Measurements from ENCODE around the gene XAGE1A.
"Not testable (repeated sequence)": the region's sequence is repeated elsewhere in the genome, so short reads cannot be mapped to it uniquely, and the experiment has no call there.

XAGE1A gene, protein sequence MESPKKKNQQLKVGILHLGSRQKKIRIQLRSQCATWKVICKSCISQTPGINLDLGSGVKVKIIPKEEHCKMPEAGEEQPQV

DNA sequence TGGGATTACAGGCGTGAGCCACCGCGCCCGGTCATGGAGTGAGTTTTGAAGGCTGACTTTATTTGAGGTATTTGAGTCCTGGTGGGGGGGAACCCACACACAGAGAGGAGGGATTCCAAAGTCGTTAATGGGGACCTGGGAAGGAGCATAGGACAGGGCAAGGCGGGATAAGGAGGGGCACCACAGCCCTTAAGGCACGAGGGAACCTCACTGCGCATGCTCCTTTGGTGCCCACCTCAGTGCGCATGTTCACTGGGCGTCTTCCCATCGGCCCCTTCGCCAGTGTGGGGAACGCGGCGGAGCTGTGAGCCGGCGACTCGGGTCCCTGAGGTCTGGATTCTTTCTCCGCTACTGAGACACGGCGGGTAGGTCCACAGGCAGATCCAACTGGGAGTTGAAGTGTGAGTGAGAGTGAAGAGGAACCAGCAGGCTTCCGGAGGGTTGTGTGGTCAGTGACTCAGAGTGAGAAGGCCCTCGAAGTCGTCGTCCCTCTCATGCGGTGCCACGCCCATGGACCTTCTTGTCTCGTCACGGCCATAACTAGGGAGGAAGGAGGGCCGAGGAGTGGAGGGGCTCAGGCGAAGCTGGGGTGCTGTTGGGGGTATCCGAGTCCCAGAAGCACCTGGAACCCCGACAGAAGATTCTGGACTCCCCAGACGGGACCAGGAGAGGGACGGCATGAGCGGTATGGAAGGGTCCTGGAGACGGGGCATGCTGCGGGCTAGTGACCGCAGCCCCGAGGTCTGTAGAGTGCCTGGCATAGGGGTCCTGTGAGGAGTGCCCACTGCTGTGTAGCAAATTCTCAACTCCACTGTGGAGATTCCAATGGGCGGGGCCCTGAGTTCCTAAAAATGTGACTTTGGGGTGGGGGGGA lies at the start of gene XAGE1A:
Gene XAGE1A, plus strand, starts transcription at position 264 of the 874 bp plus-strand sequence. CDS start 1,554 bp downstream, outside the sequence.
- not testable (repeated sequence) for DNase-seq

DNA sequence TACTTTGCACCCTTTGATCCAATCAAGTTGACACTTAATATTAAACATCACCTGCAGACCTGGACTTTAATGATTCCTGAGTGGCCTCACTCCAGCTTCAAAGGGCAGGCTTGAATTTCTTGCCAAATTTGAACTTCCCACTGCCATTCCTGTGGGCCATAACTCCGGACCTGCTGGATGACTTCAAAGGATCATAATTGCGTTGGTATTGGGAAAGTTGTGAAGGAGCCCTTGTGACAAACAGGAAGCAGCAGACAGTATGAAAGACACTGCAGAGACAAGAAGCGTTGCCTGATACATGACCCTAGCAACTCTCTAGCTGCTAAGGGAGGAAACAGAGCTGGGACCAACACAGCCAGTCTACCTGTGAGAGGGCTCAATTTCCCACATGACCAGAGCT lies 43.6 kb upstream of the XAGE1A start:
- DNase-seq = not testable (repeated sequence)

DNA sequence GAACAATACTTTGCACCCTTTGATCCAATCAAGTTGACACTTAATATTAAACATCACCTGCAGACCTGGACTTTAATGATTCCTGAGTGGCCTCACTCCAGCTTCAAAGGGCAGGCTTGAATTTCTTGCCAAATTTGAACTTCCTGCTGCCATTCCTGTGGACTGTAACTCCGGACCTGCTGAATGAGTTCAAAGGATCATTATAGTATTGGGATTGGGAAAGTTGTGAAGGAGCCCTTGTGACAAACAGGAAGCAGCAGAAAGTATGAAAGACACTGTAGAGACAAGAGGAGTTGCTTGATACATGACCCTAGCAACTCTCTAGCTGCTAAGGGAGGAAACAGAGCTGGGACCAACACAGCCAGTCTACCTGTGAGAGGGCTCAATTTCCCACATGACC lies 24.3 kb upstream of the XAGE1A start:
- not testable (repeated sequence) for DNase-seq

DNA sequence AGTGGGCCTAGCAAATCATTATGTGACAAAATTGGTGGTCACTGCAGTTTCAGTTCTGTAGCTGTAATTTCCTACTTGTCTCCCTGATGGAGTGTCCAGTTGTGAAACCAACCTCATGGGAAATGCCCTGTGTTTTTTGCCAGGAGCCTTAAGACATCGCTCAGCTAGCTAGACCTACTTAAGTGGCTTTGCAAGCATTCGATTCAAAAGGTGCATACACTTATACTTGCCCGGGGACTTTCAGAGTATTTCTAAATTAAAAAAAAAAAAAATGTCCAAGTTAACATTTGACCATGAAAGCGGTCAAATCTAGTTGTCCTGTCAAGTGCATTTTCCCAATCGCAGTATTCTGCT lies 788 bp downstream of the XAGE1A start:
- not testable (repeated sequence) for DNase-seq

DNA sequence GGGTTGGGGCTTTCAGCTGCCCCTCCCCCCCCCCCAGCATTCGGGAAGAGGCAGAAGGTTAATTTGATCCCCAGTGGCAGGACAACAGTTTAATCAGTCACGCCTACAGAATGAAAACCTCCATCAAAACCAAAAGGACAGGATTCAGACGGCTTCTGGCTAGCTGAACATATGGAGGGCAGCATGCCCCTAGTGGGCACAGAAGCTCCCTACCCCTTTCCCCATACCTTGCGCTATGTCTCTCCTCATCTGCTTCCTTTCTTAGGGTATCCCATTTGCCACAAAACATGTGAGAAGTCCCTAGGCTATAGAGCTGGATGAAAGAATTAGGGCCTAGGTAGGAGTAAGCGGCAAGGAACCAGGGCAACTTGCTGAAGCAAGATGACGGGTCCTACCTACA lies 5.8 kb downstream of the XAGE1A start:
- not testable (repeated sequence) for DNase-seq

DNA sequence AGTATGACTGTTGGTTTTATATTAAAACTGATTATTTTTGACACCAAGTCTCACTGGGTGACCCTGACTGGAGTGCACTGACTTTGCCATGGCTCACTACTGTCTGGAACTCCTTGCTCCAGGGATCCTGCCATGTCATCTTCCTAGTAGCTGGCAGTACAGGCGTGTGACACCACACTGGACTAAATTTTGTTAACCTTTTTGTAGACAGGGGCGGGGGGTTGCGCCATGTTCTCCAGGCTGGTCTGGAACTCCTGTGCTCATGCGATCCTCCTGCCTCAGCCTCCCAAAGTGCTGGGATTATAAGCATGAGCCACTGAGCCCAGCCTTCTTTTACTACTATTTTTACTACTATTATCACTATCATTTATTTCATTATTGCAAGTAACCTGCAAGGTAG lies 8.9 kb downstream of the XAGE1A start:
- DNase-seq = no peak

DNA sequence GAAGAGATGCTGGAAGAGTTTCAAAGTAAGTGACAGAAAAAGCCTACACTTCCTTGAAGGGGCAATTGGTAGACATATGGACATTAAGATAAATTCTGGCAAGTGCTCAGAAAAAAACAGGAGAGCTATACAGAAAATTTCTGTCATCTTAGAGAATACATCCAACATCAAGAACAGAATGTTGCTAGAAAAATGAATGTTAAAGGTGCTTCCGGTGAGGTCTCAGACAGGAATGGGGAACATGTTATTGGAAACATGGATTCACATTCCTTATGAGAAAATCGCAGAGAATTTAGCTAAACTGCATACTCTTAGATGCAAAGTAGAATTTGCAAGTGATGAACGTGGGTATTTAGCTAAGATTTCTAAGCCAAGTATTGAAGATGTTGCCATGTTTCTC lies 11.7 kb downstream of the XAGE1A start:
- no peak for DNase-seq

DNA sequence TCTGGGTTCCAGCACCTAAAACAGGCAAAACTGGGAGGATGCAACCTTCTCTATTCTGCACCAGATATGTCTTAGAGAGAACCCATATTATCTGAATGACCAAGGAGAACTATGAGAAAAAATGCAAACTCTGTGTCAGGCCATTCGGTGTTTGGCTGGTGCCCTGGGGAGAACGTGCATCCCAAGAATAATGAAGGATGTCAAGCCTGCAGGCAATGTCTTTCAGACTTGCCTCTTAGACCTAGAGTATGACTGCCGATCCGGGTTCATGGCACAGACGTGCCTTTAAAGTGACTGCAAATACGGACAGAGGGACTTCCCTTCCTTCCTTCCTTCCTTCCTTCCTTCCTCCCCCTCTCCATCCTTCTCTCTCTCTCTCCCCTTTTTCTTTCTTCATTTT lies 14.3 kb downstream of the XAGE1A start:
- DNase-seq = no peak

DNA sequence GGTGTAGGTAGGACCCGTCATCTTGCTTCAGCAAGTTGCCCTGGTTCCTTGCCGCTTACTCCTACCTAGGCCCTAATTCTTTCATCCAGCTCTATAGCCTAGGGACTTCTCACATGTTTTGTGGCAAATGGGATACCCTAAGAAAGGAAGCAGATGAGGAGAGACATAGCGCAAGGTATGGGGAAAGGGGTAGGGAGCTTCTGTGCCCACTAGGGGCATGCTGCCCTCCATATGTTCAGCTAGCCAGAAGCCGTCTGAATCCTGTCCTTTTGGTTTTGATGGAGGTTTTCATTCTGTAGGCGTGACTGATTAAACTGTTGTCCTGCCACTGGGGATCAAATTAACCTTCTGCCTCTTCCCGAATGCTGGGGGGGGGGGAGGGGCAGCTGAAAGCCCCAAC lies 15.5 kb downstream of the XAGE1A start:
- DNase-seq = not testable (repeated sequence)

DNA sequence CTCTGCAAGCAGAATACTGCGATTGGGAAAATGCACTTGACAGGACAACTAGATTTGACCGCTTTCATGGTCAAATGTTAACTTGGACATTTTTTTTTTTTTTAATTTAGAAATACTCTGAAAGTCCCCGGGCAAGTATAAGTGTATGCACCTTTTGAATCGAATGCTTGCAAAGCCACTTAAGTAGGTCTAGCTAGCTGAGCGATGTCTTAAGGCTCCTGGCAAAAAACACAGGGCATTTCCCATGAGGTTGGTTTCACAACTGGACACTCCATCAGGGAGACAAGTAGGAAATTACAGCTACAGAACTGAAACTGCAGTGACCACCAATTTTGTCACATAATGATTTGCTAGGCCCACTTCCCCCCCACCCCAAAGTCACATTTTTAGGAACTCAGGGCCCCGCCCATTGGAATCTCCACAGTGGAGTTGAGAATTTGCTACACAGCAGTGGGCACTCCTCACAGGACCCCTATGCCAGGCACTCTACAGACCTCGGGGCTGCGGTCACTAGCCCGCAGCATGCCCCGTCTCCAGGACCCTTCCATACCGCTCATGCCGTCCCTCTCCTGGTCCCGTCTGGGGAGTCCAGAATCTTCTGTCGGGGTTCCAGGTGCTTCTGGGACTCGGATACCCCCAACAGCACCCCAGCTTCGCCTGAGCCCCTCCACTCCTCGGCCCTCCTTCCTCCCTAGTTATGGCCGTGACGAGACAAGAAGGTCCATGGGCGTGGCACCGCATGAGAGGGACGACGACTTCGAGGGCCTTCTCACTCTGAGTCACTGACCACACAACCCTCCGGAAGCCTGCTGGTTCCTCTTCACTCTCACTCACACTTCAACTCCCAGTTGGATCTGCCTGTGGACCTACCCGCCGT lies 20.7 kb downstream of the XAGE1A start:
- not testable (repeated sequence) for DNase-seq

DNA sequence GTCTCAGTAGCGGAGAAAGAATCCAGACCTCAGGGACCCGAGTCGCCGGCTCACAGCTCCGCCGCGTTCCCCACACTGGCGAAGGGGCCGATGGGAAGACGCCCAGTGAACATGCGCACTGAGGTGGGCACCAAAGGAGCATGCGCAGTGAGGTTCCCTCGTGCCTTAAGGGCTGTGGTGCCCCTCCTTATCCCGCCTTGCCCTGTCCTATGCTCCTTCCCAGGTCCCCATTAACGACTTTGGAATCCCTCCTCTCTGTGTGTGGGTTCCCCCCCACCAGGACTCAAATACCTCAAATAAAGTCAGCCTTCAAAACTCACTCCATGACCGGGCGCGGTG lies 21.3 kb downstream of the XAGE1A start, which contains the start of gene XAGE1B:
Gene XAGE1B, minus strand, starts transcription at position 77 of the 339 bp plus-strand sequence. CDS start 1,536 bp downstream, outside the sequence.
- DNase-seq = not testable (repeated sequence)

DNA sequence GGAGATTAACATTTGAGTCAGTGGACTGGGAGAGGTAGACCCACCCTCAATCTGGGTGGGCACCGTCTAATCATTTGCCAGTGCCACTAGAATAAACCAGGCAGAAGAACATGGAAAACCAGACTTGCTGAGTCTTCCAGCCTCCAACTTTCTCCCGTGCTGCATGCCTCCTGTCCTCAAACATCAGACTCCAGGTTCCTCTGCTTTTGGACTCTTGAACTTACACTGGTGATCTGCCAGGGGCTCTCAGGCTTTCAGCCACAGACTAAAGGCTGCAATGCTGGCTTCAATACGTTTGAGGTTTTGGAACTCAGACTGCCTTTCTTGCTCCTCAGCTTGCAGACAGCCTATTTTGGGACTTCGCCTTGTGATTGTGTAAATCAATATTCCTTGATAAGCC lies 45.4 kb downstream of the XAGE1A start:
- DNase-seq = not testable (repeated sequence)

DNA sequence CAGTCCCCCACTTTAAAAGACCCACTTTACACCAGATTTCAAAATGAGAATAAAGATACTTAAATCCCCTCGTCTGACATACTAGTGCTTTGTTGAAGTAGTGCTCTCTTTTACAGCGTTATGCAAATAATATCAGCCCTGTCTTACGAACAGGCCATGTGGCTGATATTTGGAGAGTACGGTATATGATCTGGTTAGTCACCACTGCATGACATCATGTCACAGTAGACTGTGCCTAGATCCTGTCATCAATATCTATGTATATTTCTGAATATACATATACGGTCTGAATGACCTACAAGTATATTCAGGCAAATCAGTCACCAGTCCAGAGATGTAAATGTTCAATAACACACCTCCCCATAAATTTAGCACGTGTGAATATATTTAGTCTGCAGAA lies 46.7 kb downstream of the XAGE1A start:
- DNase-seq = no peak

DNA sequence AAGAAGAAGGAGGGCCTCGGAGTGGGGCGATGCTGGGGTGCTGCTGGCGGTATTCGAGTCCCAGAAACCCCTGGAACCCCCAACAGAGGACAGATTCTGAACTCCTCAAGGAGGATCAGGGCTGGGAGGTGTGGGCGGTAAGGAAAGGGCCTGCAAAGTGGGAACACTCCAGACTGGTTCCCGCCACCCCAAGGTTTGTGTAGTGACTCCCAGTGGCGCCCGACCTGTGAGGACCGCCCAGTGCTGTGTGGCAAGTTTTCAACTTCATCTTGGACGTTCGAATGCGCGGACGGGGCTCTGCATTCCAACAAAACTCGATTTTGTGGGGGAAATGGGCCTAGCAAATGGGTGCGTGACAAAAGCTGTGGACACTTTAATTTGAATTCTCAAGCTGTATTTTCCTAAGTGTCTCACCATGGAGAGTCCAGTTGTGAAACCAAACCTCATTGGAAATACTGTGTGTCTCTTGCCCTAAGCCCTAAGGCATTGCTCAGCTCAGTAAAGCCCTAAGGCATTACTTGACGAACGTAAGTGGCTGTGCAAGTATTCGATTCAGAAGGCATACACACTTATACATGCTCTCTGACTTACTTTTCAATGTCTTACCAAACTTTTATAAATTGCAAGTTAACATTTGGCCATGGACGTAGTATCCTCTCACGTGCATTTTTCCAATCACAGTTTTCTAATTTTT lies 48.7 kb downstream of the XAGE1A start:
- DNase-seq = no peak

DNA sequence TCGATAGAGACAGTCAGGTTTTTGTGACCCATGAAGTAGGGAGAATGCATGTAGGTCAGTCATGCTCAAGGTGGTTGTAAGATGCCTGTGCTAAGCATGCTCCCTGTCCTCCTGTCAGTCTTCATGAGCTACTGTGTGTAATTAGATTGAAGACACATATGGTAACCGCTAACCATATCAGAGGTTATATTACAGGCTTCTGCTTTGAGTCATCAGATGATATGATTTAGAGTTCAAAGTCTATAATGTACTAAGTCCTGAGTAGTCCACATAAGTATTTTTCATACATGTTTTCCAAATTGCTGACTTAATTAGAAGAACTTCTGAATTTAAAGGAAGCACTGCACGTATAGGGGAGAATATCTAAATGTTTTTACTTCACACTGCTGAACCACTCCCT lies 53.2 kb downstream of the XAGE1A start:
- DNase-seq = not testable (repeated sequence)
